GM19193 (cell line): ENCODE measurements around the gene CACNA2D1.

Source experiments
- POLR2A ChIP-seq: IDR thresholded peaks from 4 replicates; pipeline ENCODE4 v1.6.1; 2011; ENCODE audit not compliant: insufficient read depth, insufficient read length; ENCODE audit errors: extremely low read depth

The CACNA2D1 gene

DNA sequence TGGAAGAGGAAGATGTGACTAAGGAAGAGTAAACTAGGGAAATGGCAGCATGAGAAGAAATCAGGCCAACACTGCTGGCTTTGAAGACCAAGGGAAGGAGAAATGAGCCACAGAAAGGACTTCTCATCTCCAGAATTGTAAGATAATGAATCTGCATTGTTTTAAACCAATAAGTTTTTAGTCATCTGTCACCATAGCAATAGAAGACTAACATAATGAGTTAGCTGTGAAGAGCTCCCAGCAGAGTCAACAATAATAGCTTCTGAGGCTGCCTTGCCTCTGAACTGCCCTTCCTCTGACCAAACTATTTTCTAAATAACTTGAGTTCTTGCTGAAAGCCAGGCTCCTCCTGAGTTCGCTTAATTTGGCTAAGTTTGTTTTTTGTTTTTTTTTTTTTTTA lies 103.6 kb downstream of the CACNA2D1 start:
- no peak for TF ChIP-seq POLR2A

DNA sequence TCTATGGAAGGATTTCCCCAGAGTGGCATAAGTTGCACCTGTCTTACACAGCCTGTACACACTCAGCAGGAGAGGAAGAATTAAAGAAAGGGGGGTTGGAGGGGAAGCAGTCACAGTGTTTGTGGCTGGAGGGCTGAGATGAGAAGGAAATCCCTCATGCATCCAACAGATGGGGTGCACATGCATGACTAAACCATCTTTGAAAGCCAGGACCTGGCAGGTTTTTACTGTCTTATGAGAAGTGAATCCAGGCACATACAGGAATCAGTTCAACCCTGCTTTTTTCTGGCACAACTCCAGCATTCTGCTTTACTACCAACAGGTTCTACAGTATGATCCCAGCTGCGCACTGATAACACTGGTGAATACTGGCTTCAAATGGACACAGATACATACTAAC lies 107.7 kb downstream of the CACNA2D1 start:
- TF ChIP-seq POLR2A = no peak

DNA sequence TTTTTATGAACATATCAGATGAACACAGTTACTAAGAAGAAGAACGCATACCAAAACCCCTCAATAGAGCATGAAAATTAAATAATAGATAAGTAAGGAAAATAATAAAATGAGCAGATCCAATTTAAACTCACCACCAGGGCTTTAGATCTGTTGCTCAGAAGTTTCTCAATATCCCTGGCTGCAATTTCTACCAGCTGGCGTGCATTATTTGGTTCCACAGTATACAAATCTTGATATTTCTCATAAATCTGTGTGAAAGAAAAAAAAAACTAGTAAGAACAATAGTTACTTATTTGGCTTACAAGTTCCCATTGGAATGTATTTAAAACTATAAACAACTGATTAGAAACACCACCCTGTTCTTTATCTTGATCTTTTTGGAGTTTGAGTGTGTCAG lies 108.6 kb downstream of the CACNA2D1 start:
- TF ChIP-seq POLR2A = no peak

DNA sequence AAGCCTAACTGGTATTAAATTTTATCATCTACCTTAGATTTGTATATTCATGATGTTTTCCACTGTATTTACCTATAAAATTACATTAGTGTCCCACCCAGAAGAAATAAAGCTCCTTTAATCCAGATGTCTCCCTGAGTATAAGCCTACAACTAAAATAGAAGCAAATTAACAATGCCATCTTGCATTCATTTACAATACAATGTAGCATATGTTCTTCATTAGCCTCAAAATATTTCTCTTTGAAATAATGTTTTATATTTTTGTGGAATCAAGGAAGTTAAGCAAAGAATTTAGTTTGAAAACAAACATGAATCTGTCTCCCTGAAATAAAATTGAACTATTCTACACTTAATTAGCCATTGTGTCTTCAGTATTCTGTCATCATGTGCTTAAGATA lies 112.3 kb downstream of the CACNA2D1 start:
- TF ChIP-seq POLR2A = no peak

- TF ChIP-seq POLR2A = no peak
Observed at GRCh38 chr7:82330706-82331215, 112.8 kb downstream of the CACNA2D1 start.

GRCh38 chr7:82327898-82328297 lies 115.7 kb downstream of the CACNA2D1 start:
- TF ChIP-seq POLR2A = no peak

GRCh38 chr7:82325416-82325815 lies 118.2 kb downstream of the CACNA2D1 start:
- TF ChIP-seq POLR2A = no peak

DNA sequence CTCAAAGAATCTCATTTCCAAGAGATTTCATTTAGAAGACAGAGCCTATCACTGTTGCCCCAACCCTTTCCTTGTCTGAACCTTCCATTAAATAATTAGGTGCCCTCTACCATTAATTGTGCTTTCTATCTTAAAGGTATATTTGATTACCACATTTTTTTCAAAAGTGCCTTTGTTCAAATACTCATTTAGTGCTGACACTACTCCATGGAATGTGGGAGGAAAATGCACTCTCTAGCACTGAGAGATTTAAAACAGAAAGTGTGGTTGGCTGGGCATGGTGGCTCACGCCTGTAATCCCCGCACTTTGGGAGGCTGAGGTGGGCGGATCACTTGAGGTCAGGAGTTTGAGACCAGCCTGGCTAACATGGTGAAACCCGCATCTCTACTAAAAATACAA lies 119.8 kb downstream of the CACNA2D1 start:
- no peak for TF ChIP-seq POLR2A

GRCh38 chr7:82319674-82320118 lies 123.9 kb downstream of the CACNA2D1 start:
- TF ChIP-seq POLR2A = no peak

GRCh38 chr7:82318786-82319185 lies 124.8 kb downstream of the CACNA2D1 start:
- TF ChIP-seq POLR2A = no peak

- TF ChIP-seq POLR2A = no peak
Observed at GRCh38 chr7:82317760-82318159, 125.8 kb downstream of the CACNA2D1 start.

GRCh38 chr7:82317257-82317721 lies 126.3 kb downstream of the CACNA2D1 start:
- no peak for TF ChIP-seq POLR2A

DNA sequence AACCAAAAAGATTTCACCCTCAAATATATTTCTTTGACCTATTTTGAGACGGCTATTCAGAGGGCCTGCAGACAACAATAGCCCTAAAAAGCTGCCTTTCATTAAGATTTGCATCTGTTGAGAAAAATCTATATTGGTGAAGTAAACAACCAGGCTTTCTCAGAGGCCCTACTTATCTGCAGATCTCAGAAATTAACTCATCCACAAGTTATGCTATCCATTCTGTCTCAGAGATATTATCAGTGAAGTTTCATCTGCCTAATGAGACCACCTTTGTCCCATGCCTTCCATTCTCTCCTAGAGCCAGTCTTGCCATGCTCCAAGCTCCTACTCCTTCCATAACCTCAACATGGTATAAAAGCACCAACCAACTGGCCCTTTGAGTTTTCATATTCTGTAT lies 130.3 kb downstream of the CACNA2D1 start:
- TF ChIP-seq POLR2A = no peak

DNA sequence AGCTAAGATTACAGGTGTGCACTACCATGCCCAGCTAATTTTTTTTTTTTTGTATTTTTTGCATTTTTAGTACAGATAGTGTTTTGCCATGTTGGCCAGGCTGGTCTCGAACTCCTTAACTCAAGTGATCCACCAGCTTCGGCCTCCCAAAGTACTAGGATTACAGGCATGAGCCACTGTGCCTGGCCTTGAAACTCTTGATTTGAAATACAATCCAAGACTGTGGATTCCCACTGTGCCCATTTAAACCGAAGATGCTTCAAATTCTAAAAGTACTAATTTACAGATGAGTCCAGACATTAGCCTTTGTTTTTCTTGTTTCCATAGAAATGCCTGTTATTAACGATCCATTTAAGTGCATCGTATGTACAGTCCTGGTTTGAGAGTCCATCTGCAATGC lies 130.9 kb downstream of the CACNA2D1 start:
- TF ChIP-seq POLR2A = no peak

GRCh38 chr7:82305347-82306005 lies 138.1 kb downstream of the CACNA2D1 start:
- no peak for TF ChIP-seq POLR2A

- TF ChIP-seq POLR2A = no peak
Observed at GRCh38 chr7:82294865-82295264, 148.7 kb downstream of the CACNA2D1 start.
